ENCODE measurements around the gene CASP4.

- TF ChIP-seq, protein P1, sequence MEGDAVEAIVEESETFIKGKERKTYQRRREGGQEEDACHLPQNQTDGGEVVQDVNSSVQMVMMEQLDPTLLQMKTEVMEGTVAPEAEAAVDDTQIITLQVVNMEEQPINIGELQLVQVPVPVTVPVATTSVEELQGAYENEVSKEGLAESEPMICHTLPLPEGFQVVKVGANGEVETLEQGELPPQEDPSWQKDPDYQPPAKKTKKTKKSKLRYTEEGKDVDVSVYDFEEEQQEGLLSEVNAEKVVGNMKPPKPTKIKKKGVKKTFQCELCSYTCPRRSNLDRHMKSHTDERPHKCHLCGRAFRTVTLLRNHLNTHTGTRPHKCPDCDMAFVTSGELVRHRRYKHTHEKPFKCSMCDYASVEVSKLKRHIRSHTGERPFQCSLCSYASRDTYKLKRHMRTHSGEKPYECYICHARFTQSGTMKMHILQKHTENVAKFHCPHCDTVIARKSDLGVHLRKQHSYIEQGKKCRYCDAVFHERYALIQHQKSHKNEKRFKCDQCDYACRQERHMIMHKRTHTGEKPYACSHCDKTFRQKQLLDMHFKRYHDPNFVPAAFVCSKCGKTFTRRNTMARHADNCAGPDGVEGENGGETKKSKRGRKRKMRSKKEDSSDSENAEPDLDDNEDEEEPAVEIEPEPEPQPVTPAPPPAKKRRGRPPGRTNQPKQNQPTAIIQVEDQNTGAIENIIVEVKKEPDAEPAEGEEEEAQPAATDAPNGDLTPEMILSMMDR (IDR thresholded peaks at IDR 0.05) = no peak
- TF ChIP-seq POLR2AphosphoS5 (IDR thresholded peaks at IDR 0.05) = no peak
- no peak for TF ChIP-seq POLR2A (IDR thresholded peaks at IDR 0.05; ENCODE audit: low read depth)
- TF ChIP-seq EP300 (IDR thresholded peaks at IDR 0.05) = no peak
Observed at GRCh38 chr11:104893876-104894275, 74.5 kb downstream of the CASP4 start.

Measured in esophagus muscularis mucosa (tissue), 4 donors.